ENCODE measurements around the gene XBP1.
"Not testable (repeated sequence)": the region's sequence is repeated elsewhere in the genome, so short reads cannot be mapped to it uniquely, and the experiment has no call there.

The XBP1 gene

GRCh38 chr22:28817919-28818859 is 17.8 kb upstream of the XBP1 start:
- no peak for DNase-seq

- no peak for DNase-seq
Observed at GRCh38 chr22:28817064-28817463, 16.7 kb upstream of the XBP1 start.

- DNase-seq: no peak
Observed at GRCh38 chr22:28815729-28816128, 15.4 kb upstream of the XBP1 start.

- no peak for DNase-seq
Observed at GRCh38 chr22:28815111-28815510, 14.7 kb upstream of the XBP1 start.

- DNase-seq: peak; percentile 87
Observed at GRCh38 chr22:28813772-28814518, 13.6 kb upstream of the XBP1 start.

GRCh38 chr22:28812516-28812915 is 12.1 kb upstream of the XBP1 start:
- no peak for DNase-seq

GRCh38 chr22:28810821-28811491 is 10.6 kb upstream of the XBP1 start:
- DNase-seq: peak; percentile 94 to 95

- peak in 1 of 2 experiments; percentile 9 for DNase-seq
Observed at GRCh38 chr22:28808716-28809355, 8.5 kb upstream of the XBP1 start.

GRCh38 chr22:28805426-28805825 is 5.1 kb upstream of the XBP1 start:
- not testable (repeated sequence) for DNase-seq

- DNase-seq: peak; percentile 30 to 59
Observed at GRCh38 chr22:28802595-28803123, 2.3 kb upstream of the XBP1 start.

- DNase-seq: peak; percentile 61 to 69
Observed at GRCh38 chr22:28801845-28802594, 1.7 kb upstream of the XBP1 start.

- no peak for DNase-seq
Observed at GRCh38 chr22:28799606-28800307, 612 bp downstream of the XBP1 start.

- DNase-seq: peak; percentile 76 to 88
Observed at GRCh38 chr22:28798810-28799605, 1.4 kb downstream of the XBP1 start.

- no peak for DNase-seq
Observed at GRCh38 chr22:28795932-28796856, 4.2 kb downstream of the XBP1 start.

GRCh38 chr22:28795071-28795693 is 5.2 kb downstream of the XBP1 start:
- DNase-seq: no peak

- DNase-seq: no peak
Observed at GRCh38 chr22:28793976-28794584, 6.3 kb downstream of the XBP1 start.

- DNase-seq: no peak
Observed at GRCh38 chr22:28792491-28793383, 7.6 kb downstream of the XBP1 start.

Measured in AML-193 (cell line).